ENCODE measurements around the gene HLA-E.
A peak's percentile ranks its signal among the peaks of the same experiment; 100 is the strongest.
"Not testable (repeated sequence)": the region's sequence is repeated elsewhere in the genome, so short reads cannot be mapped to it uniquely, and the experiment has no call there.

HLA-E gene

DNA sequence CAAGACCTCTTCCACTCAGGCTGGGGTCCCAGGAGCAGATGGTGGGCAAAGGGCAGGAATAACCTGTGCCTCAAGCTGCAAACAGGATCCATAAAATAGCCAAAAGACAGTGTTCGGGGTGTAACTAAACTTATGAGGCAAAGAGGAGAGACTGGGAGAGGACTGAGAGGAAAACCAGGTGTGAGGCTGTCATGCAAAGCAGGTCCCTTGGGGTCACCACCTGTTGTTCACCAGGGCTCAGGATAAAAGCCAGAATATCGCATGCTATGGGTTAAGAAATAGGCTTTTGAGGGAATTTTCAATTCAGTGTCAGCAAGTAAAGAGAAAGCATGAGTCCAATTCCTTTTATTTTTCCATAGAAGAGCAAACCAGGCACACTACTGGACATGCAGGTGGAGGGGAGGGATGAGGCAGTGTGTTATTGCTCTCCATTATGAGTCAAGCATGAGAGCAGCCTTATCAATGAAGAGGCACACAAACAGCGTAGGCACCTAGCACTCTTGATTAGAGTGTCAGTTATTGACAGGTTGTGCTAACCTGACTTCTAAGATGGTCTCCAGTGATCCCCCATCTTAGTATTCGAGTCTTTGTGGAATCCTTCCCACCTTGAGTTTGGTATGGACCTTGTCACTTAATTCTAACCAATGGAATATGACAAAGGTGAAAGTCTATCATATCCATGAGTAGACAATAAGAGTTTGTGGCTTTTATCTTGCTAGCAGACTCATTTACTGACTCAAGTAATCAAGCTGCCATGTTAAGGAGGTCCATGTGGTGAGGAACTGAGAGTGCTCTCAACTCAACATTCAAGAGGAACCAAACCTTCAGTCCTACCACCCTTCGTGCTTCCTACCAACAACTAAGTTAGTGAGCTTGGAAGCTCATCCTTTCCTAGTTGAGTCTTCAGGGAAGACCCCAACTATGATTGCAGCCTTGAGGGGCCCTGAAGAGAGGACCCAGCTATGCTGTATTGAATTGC is 18.8 kb downstream of the HLA-E start:
- DNase-seq (ENCODE audit: low read depth in 2 of 3, low spot score in 1 of 3): no peak

DNA sequence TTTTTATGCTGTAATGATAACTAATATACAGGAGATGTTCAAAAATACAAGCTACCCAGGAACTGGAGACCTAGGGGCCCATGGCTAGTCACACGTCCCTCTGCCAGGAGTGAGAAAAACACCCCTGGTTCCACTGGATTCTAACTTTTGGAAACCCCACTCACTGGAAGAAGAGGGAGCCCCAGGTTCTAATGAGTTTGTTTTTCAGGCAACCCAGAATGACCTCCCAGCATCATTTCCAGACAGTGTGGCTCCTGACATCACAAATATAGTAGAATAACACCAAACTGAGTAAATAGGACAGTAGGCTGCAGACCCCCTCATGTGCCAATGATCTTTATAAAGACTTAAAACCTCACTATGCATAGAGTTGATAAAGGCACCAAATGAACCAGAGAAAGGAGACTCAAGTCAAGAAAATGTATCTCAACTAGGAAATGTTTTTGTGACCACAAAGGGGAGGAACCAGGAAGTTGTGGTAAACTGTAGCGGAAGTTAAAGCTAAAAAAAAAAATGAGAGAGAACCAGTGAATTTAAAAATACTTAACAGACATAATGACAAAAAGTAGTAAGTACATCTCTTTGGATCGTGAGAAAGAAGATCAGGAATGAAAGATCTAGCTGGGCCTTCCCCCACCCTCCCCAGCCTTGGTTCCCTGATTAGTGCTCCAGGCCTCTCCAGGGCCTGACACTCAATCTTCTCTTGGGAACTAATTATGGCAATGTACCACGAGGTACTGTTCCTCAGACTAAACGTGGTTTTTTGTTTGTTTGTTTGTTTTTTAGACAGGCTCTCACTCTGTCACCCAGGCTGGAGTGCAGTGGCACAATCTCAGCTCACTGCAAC is 19.8 kb downstream of the HLA-E start:
- no peak for DNase-seq (ENCODE audit: low read depth in 2 of 3, low spot score in 1 of 3)

DNA sequence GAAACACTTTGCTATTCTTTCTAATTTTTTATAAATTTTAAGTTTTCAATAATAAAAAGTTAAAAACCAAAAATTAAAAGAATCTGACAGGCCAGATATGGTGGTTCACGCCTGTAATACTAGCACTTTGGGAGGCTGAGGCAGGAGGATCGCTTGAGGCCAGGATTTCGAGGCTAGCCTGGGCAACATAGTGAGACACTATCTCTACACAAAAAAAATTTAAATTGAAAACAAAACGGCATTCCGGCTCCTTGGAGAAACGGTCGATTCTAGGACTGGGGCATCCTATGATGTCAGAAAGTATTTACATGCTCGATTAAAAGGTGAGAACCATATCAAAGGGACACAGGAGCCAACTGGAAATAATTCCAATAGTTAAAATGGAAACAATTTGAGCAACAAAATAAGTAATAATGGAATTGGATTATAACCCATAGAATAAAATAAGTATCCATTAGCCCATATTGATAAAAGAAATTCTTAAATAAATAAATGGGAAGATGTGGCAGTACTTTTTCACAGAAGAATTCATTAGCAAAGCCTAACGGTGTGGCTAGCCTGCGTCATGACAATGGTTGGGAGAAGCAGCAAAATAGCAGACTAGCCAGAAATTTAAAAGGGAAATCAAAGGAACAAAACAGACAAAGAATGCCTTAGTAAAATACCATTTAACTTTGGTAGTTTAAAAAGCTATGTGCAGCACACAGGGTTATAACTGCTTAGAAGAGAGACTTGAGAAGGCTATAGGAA is 21.3 kb downstream of the HLA-E start:
- DNase-seq (ENCODE audit: low read depth in 2 of 3, low spot score in 1 of 3): no peak

DNA sequence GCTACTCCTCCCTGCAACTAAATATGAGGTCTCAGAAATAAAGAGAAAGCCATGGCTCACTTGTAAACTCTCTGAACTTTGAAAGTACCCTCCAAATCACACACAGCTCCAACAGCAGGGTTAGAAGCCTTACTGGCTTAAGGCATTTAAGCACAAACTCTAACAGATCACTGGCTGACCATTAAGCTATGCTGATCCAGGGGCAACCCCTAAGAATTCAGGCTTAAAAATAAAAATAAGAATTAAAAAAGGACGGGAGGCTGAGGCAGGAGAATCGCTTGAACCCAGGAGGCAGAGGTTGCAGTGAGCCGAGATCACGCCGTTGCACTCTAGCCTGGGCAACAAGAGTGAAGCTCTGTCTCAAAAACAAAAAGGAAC is 21.8 kb downstream of the HLA-E start:
- no peak for DNase-seq (ENCODE audit: low read depth in 2 of 3, low spot score in 1 of 3)

DNA sequence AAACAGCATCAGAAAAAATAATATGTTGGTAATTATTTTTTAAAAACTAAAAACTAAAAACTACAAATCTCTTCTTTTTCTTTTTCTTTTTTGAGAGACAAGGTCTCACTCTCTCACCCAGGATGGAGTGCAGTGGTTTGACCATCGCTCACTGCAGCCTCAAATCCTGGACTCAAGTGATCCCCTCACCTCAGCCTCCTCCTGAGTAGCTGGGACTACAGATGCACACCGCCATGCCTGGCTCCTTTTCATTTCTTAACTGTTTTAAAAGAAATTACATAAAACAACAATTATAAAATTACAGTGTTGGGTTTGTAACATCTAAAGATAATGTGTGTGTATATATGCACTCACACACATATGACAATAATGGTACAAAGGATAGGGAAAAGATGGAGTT is 24.1 kb downstream of the HLA-E start:
- no peak for DNase-seq (ENCODE audit: low read depth in 2 of 3, low spot score in 1 of 3)

DNA sequence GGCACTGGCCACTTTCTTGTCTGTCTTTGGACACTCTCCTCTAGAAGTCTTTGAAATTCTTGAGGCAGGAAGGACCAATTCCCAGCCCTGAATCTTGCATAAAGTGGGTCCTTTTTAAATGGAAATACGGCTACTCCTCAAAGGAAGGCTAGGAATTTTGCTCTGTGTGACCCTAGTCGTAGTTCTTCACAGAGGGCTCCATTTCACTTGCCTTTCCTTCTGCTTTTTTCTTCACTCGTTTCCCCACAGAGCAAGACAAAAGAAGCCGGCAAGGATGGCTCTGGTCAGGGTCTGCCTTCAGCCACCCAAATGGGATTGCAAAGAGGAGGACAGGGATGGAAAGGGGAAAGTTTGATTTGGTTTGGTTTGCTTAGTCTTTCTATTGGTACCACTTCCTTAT is 25.8 kb downstream of the HLA-E start:
- no peak for DNase-seq (ENCODE audit: low read depth in 2 of 3, low spot score in 1 of 3)

DNA sequence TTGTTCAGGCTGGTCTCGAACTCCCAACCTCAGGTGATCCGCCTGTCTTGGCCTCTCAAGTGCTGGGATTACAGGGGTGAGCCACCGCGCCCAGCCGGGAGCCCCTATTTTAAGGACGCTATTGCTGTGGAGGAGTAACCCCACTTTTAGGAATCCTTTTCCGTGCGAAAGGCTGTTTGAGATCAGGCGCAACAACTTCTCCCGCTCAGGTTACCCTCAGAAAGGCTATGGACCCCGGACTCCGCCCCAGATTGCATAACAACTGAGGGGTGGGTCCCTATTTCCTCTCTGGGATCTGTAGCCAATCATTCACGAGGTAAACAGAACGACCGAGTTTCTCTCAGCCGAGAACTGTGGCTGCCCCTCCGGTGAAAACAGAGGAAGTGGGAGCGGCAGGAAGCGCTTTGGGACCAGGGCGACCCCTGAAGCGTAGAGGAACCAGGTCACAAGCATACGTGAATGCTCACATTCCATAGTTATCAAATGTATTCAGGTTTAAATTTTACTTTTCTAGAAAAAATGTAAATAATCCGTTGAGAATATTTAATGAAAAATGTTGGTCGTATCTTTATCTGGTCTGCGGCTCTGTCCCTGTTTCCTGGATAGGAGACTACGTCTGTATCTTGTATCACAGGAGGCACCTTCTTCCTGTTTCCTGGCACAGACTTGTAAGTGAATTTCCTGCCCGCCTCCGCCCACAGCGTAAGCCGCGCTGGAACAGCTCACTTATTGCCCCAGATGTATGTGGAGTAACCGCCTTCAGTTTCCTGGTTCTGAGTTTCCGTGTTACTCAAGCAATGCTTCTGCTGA is 26.8 kb downstream of the HLA-E start:
- DNase-seq (ENCODE audit: low read depth in 2 of 3, low spot score in 1 of 3): peak; percentile 88 to 90 (median 88)

DNA sequence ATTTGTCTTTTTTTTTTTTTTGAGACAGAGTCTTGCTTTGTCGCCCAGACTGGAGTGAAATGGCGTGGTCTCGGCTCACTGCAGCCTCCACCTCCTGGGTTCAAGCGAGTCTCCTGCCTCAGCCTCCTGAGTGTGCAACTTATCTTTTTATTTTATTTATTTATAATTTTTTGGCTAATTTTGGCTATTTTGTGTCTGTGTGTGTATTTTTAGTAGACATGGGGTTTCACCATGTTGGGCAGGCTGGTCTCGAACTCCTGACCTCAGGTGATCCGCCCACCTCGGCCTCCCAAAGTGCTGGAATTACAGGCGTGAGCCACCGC is 27.4 kb downstream of the HLA-E start:
- not testable (repeated sequence) for DNase-seq (ENCODE audit: low read depth in 2 of 3, low spot score in 1 of 3)

DNA sequence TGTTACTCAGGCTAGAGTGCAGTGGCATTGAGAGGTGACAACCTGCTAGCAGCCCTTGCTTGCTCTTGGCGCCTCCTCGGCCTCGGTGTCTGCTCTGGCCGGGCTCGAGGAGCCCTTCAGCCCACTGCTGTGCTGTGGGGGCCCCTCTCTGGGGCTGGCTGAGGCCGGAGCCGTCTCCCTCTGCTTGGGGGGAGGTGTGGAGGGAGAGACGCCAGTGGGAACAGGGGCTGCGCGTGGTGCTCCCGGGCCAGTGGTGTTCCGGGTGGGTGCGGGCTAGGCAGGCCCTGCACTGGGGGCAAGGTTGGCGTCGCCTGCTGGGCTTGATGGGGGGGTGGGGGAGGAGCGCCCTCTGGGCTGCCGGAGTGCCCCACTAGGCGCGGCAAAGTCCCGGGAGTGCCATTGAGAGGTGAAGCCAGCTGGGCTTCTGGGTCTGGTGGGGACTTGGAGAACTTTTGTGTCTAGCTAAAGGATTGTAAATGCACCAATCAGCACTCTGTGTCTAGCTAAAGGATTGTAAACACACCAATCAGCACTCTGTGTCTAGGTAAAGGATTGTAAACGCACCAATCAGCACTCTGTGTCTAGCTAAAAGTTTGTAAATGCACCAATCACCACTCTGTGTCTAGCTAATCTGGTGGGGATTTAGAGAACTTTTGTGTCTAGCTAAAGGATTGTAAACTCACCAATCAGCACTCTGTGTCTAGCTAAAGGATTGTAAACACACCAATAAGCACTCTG is 28.6 kb downstream of the HLA-E start:
- not testable (repeated sequence) for DNase-seq (ENCODE audit: low read depth in 2 of 3, low spot score in 1 of 3)

DNA sequence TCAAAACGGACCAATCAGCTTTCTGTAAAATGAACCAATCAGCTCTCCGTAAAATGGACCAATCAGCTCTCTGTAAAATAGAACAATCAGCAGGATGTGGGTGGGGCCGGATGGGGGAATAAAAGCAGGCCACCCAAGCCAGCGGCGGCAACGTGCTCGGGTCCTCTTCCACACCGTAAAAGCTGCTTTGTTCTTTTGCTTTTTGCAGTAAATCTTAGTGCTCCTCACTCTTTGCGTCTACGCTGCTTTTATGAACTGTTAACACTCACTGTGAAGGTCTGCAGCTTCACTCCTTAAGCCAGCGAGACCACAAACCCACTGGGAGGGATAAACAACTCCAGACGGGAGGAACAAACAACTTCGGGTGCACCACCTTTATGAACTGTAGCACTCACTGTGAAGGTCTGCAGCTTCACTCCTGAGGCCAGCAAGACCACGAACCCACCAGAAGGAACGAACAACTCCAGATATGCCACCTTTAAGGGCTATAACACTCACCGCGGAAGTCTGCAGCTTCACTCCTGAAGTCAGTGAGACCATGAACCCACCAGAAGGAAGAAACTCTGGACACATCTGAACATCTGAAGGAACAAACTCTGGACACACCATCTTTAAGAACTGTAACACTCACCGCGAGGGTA is 29.3 kb downstream of the HLA-E start:
- DNase-seq (ENCODE audit: low read depth in 2 of 3, low spot score in 1 of 3): not testable (repeated sequence)

DNA sequence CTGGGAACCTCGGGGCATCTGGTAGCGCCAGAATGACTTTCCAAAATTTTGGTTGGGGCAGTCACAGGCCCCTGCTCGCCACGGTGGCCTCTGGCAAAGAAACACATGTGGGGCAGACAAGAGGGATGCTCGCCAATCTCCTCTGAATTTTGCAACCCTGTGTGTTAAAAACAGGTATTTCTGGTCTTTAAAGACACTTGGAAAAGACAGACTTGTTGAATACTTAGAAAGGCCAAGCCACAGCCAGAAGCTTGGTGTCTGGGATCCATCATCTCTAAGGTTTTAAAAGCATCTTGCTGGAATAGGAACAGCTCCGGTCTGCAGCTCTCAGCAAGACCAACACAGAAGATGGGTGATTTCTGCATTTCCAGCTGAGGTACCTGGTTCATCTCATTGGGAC is 31.2 kb downstream of the HLA-E start:
- DNase-seq (ENCODE audit: low read depth in 2 of 3, low spot score in 1 of 3): no peak

DNA sequence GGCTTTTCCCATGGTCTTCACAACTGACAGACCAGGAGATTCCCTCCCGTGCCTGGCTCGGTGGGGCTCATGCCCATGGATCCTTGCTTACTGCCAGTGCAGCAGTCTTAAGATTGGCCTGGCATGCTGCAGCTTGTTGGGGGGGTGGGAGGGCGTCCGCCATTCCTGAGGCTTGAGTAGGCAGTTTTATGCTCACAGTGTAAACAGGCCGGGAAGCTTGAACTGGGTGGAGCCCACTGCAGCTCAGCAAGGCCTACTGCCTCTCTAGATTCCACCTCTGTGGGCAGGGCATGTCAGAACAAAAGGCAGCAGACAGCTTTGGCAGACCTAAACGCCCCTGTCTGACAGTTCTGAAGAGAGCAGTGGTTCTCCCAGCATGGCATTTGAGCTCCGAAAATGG is 31.8 kb downstream of the HLA-E start:
- DNase-seq (ENCODE audit: low read depth in 2 of 3, low spot score in 1 of 3): not testable (repeated sequence)

DNA sequence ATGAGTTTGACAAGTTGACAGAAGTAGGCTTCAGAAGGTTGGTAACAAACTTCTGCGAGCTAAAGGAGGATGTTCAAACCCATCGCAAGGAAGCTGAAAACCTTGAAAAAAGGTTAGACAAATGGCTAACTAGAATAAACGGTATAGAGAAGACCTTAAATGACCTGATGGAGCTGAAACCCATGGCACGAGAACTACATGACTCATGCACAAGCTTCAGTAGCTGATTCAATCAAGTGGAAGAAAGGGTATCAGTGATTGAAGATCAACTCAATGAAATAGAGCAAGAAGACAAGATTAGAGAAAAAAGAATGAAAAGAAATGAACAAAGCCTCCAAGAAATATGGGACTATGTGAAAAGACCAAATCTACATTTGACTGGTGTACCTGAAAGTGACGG is 32.6 kb downstream of the HLA-E start:
- not testable (repeated sequence) for DNase-seq (ENCODE audit: low read depth in 2 of 3, low spot score in 1 of 3)

DNA sequence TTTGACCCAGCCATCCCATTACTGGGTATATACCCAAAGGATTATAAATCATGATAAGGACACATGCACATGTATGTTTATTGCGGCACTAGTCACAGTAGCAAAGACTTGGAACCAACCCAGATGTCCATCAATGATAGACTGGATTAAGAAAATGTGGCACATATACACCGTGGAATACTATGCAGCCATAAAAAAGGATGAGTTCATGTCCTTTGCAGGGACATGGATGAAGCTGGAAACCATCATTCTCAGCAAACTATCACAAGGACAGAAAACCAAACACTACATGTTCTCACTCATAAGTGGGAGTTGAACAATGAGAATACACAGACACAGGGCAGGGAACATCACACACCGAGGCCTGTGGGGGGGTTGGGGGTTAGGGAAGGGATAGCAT is 37.1 kb downstream of the HLA-E start:
- not testable (repeated sequence) for DNase-seq (ENCODE audit: low read depth in 2 of 3, low spot score in 1 of 3)

DNA sequence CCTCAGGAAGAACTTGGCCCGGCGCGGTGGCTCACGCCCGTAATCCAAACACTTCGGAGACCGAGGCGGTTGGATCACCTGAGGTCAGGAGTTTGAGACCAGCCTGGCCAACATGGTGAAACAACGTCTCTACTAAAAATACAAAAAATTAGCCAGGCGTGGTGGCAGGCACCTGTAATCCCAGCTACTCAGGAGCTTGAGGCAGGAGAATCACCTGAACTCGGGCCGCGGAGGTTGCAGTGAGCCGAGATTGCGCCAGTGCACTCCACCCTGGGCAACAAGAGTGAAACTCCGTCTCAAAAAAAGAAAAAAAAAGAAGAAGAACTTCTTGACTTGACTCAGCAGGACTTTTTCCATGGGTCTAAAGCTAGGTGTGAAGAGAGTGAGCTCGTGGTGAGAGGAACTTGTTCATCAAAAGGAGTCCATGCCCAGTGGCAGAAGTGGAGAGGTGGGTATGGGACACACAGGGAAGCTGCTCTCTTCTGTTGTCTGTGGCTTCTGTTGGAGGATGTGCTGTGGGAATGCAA is 40.1 kb downstream of the HLA-E start:
- peak in 1 of 3 donors; percentile 37 for DNase-seq (ENCODE audit: low read depth in 2 of 3, low spot score in 1 of 3)

DNA sequence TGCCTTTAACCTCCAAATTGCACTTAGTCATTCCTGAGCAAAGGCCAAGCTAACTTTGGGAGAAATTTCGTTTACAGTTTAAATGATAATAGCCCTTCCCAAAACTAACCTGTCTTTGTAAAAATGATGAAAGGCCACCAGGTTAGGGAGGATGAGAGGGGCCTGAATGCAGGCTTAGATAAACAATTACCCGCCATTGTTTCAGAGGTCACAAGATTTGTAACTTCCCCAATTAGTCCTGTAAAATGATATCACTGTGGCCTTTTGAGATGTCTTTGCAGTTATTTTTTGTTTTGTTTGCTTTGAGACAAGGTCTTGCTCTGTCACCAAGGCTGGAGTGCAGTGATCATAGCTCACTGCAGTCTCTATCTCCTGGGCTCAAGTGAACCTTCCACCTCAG is 40.7 kb downstream of the HLA-E start:
- DNase-seq (ENCODE audit: low read depth in 2 of 3, low spot score in 1 of 3): no peak

DNA sequence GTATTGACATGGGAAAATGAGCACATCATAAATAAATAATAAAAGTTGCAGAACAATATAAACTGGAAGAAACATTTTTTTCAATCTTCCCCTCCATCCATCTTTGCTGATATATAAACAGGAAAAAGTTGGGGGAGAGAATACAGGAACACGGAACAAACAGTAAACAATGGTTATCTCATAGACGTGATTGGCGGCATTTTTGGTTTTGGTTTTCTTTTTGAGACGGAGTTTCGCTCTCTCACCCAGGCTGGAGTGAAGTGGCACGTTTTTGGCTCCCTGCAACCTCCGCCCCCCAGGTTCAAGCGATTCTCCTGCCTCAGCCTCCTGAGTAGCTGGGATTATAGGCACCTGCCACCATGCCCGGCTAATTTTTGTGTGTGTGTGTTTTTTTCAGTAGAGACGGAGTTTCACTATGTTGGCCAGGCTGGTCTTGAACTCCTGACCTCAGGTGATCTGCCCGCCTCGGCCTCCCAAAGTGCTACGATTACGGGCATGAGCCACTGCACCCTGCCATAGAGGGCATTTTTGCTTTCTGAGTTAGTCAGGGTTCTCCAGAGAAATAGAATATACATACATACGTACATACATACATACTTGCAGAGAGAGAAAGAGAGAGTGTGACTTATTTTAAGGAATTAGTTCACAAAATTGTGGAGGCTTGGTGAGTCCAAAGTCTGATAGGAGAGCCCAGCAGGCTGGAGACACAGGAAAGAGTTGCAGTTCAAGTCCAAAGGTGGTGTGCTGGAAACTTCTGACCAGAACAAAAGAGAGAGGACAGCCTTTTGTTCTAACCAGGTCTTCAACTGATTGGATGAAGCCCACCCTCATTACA is 44.4 kb downstream of the HLA-E start:
- DNase-seq (ENCODE audit: low read depth in 2 of 3, low spot score in 1 of 3): no peak

DNA sequence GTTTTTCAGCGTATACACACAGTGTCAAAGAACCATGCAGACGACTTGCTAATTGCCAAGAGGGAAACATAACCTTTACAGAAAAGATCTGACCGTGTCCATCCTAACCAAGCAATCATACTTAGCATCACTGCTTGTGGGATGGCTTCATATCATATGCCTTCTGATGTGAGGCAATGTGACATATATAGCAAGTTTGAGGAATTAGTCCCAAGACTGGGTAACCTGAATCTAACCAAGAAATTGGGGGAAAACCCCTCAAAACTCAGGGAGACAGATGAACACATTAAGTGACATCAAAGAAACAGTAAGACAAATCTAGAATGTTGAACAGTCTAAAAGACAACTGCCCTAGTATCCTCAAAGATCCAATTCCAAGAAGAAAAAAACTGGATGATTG is 48.6 kb downstream of the HLA-E start:
- no peak for DNase-seq (ENCODE audit: low read depth in 2 of 3, low spot score in 1 of 3)
